Peyer's patch (tissue), 4 donors: ENCODE data around the gene GPC3.

Experiments used
- CTCF ChIP-seq, 6 experiments: fragments of 450-650 bp in 4 of 6; fragments of 200-600 bp in 2 of 6; sonication (generic) in 1 of 6; IDR thresholded peaks; one replicate each; pipeline ENCODE4 v1.5.1; 2017 to 2019; ENCODE audit warnings: antibody characterized with exemption in 6 of 6, mild to moderate bottlenecking in 3 of 6, moderate library complexity in 1 of 6
- POLR2A ChIP-seq, 2 donors: fragments of 450-650 bp; IDR thresholded peaks; one replicate each; pipeline ENCODE4 v1.5.1; 2017; ENCODE audit warnings: antibody characterized with exemption in 2 of 2, mild to moderate bottlenecking in 2 of 2, moderate library complexity in 2 of 2

GRCh38 chrX:133991814-133992213, 6.4 kb upstream of the GPC3 start:
- TF ChIP-seq CTCF (IDR thresholded peaks at IDR 0.05) (no peak), POLR2A (IDR thresholded peaks at IDR 0.05) (no peak)
